NCI-H2081 treated with DMSO at 0.1 percent for 48 hours (cell line): ENCODE results near the gene HTRA3.

ENCODE experiments used
- DNase-seq: peaks from one replicate; lab custom pipeline; 2025; lab: John Stamatoyannopoulos, UW

Gene HTRA3

GRCh38 chr4:8234715-8235114 lies 34.8 kb upstream of the HTRA3 start:
- no peak for DNase-seq

DNA sequence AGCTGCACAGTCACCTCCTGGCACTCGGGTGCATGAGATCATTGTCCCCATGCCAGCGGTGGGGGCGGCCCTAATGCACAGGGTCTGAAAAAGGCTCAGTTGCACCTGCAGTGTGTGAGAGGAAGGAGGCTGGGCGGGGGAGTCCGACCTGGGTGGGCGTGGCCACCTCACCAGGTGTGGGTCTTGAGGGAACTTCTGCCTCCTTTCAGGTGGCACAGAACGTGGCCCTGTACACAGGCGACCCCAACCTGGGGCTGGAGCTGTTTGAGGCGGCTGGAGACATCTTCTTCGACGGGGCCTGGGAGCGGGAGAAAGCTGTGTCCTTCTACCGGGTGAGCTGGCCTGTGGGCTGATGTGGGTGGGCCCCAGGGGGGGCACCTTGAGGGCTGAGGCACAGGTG lies 34.3 kb upstream of the HTRA3 start:
- DNase-seq: no peak

GRCh38 chr4:8235686-8236085 lies 33.9 kb upstream of the HTRA3 start:
- DNase-seq: no peak

DNA sequence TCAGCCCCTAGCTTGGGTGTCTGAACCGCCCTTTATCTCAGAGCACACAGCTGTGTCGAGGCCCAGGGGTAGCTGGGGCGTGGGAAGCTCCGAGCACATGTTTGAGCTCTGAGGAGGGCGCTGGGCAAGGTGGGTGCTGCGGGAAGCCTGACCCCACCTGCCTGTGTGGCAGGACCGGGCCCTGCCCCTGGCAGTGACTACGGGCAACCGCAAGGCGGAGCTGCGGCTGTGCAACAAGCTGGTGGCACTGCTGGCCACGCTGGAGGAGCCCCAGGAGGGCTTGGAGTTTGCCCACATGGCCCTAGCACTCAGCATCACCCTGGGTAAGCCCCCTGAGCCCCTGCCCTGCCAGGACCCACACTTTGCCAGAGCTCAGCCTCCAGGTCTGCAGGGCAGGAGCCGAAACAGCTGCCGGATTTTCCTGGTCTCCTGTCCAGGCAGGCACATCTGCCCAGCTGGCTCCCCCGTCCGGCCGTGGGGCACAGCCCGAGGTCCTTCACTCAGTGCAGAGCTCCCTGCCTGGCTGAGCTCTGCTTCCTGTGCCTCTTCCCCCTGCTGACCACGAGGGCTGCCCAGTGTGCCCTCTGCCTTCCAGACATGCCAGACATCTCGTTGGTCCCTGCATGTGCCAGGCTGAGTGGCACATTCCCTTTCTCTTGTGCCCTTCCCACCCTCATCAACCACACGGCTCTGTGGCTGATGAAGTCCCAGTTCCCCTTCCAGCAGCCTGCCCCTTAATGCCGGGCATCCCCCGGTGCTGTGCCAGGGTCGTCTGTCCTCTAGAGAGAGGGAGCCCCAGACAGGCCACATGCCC lies 33.2 kb upstream of the HTRA3 start:
- DNase-seq: no peak

DNA sequence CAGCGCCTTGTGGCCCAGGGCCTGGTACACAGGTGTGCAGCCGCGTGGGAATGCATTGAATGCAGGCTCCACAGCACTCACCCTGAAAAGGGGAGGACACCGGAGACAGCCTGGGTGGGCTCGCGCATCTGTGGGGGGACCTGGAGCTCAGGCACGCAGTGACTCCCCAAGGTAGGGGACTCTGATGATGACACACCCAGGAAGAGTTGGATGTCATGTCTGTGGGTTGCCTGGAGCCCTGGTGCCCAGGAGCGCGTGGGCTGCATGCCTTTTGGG lies 32.7 kb upstream of the HTRA3 start:
- no peak for DNase-seq

- DNase-seq: no peak
Observed at GRCh38 chr4:8237256-8237989, 32.1 kb upstream of the HTRA3 start.

DNA sequence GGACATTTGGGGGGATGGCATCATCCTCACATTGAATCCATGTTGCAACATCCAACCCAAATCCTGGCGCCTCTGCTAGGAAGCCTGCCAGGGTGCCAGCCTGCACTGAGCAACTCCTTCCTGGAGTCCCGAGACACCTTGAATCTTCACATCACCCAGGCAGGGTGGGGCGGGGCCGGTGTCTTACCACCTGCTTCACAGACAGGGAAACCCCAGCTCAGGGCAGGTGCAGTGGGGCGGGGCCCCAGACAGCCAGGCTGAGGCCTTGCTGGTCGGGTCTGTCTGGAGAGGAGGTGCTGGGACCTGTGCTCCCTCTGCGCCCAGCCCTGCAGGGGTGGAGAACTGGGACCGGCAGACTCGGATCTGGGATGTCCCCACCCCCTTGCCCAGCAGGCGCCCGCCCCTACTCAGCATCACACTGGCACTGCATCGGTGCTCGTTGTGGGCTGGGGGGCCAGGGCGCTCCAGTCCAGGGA lies 31.5 kb upstream of the HTRA3 start:
- no peak for DNase-seq

DNA sequence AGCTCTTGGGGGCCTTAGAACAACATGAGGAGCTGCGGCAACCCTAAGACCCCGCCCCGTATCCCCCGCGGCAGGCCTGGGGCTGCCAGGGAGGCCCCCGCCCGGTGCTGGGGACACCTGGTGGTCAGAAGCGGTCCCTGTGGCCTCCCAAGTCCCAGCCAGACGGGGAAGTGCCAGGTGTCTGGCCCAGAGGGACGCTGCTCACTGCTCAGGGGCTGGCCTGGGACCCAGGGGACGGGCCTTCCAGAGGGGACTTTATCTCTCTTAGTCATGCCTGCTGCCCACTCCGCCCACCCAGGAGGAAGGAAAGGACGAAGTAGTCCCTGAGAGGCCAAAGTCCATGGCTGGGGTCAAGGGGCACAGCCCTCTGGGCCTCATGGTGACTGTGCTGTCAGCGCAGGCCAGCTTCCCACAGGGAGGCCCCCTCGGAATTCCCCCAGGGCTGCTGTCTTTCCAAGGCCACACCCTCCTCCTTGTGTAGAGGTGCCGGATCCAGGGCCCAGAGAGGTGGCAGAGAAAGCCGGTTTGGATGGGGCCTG lies 31.0 kb upstream of the HTRA3 start:
- DNase-seq: no peak

DNA sequence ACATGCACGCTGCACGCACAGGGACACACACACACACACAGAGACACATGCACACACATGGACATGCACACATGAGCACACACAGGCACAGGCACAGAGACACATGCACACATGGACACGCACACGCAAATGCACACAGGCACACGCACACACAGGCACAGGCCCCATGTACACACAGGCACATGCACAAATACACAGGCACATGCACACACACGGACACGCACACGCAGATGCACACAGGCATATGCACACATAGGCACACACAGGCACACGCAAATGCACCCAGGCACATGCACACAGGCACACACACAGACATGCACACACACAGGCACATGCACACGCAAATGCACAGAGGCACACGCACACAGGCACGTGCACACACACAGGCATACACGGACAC lies 30.3 kb upstream of the HTRA3 start:
- DNase-seq: no peak

- DNase-seq: no peak
Observed at GRCh38 chr4:8239661-8240060, 29.9 kb upstream of the HTRA3 start.

DNA sequence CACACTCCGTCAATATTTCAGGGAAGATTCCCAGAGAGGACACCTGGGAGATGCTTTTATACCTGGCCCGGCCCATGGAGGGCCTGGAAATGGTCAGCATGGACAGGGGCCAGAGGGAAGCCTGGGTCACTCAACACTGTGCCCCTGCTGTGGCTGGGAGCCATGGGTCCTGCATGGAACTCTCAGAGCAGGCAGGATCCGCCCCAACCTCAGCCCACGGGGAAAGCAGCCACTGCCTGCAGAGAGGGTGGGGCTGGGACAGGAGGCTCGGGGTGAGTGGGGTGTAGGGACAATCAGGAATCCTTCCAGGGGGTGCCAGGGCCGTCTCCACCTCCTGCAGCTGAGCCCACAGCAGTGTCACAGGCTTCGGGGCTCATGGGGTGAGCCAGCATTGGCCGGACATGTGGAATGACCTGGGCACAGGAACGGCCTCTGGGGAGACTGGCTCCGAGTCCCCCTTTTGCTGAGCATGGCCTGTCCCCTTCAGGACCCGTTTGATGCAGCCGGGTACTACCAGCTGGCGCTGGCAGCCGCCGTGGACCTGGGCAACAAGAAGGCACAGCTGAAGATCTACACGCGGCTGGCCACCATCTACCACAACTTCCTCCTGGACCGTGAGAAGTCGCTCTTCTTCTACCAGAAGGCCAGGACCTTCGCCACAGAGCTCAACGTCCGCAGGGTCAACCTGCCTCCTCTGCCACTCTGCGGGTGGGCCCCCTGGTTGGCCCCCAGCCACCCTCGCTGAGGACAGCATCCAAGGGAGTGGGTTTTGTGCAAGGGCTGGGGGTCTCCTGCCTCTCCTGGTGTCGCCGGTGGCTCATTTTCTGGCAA lies 29.1 kb upstream of the HTRA3 start:
- DNase-seq: no peak

GRCh38 chr4:8241211-8241779 lies 28.3 kb upstream of the HTRA3 start:
- DNase-seq: no peak

DNA sequence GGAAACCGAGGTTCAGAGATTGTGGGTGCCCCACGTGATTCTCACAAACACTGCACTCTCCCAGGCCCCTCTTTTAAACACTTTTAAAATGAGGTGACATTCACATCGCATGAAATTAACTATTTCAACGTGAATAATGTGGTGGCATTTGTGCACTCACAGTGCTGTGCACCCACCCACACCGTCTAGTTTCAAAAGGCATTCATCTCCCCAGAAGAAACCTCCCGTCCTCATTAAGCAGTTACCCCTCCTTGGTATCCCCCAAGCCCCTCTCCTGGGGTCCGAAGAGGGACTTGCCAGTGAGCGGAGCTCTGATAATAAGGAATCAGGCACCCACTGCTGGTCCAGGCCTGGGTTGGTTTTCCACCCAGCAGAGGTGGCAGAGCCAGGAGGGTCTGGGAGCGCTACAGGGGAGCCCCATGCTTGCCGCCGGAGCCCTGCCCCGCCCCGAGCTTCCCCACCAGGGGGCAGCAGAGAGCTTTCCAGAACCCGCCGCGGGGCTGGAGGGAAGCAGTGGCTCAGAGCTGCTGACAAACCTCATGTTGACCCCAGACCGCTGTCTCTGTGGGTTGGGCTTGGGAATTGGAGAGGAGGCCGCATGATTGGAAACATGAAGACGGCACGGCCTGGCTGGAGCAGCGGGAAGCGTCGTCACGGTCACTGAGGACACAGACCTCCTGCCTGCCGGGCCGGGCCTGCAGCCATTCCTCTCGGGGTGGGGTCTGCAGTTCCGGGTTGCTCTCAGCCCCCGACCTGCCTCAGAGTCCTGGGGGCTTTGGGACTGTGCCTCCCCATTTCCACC lies 27.5 kb upstream of the HTRA3 start:
- peak; percentile 27 for DNase-seq

DNA sequence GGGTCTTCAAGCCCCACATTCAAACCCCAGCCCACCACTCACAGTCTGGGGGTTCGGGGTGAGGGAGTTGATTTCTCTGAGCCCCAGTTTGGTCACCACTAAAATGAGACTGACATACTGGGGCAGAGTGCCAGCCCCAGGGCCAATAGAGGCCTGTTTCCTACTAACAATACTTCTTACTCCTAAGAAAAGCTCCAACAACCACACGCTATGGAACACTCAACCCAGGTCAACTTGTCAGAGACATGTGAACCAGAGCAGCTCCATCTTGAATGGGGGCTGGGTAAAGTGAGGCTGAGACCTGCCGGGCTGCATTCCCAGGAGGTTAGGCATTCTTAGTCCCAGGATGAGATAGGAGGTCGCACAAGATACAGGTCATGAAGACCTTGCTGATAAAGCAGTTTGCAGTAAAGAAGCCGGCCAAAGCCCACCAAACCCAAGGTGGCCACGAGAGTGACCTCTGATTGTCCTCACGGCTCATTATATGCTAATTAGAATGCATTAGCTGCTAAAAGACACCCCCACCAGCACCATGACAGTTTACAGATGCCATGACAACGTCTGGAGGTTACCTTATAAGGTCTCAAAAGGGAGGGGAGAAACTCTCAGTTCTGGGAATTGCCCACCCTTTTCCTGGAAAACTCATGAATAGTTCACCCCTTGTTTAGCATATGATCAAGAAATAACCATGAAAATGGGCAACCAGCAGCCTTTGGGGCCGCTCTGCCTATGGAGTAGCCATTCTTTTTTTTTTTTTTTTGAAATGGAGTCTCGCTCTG lies 26.6 kb upstream of the HTRA3 start:
- no peak for DNase-seq

GRCh38 chr4:8244001-8244757 lies 25.4 kb upstream of the HTRA3 start:
- no peak for DNase-seq

DNA sequence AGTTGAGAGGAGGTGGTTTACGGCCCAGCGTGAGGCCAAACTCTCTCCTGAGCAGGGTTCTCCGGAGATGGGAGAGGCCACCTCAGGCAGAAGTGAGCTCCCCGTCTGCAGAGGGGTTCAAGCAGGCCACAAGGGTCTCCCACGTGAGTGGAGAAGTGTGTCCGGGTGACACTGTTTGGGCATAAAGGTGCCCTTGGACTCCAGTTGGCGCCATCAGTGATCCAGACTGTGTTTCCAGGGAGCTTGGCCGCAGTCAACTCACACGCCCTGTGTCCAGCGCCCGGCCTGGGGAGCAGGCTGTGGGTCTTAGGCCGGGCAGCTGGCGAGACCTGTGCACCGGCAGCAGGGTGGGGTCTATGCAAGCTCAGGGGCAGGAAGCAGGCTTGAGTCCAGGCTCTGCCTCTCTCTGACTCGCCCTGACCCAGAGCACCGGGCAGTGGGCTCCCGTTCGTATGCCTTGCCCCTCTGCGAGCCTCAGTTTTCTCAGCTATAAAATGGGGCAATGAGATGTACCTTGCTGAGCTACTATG lies 24.6 kb upstream of the HTRA3 start:
- no peak for DNase-seq

- DNase-seq: no peak
Observed at GRCh38 chr4:8245884-8246833, 23.4 kb upstream of the HTRA3 start.
